GM19239 (cell line): ENCODE data around the gene CDIPT.
"Not testable (repeated sequence)": the region's sequence is repeated elsewhere in the genome, so short reads cannot be mapped to it uniquely, and the experiment has no call there.

Experiments
- DNase-seq: peaks from one replicate; pipeline ENCODE4 v3.0.0; 2011; ENCODE audit warnings: low spot score; ENCODE audit not compliant: insufficient read length
- FAIRE-seq: peaks from 2 replicates; lab custom pipeline; 2011; peaks lifted over from hg19 to GRCh38; lab: Jason Lieb, UNC

The CDIPT gene, protein sequence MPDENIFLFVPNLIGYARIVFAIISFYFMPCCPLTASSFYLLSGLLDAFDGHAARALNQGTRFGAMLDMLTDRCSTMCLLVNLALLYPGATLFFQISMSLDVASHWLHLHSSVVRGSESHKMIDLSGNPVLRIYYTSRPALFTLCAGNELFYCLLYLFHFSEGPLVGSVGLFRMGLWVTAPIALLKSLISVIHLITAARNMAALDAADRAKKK

DNA sequence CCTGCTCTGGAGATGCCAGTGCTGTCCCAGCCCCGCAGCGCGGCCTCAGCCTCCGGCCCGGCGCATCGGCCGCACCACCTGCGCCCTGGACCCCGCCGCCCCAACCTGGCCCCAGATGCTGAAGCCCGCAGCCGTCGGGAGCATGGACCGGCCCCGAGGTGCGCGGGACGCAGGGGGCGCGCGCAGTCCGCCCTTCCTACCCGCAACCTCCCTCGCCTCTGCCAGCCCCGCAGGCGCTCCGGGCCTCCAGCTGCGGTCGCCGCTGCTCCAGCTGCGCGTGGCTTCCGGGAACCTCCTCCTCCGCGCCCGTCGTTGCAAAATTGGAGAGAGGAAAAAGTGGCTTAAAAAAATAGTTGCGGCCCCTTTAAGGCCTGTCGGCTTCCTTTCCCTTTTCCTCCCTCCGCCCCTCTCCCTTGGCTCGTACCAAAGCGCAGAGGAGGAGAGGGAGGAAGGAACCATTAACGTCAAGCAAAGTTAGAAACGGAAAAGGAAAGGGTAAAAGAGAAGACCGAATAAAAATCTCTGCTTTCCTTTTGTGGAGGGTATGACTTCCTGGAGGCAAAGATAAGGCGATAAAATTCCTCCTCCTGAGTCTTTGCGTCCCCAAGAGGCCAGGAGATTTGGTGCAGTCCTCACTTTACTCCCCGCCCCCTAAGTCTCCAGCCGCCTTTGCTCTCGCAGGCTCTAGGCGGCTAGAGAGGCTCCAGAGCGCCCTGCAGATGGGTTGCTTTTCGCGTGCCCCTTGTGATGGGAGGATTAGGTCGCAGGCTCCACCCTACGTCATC lies at the start of gene CDIPT:
Gene CDIPT, minus strand, starts transcription at position 343 of the 785 bp plus-strand sequence. CDS start 369 bp downstream, outside the sequence.
- peak; percentile 98 for FAIRE-seq

DNA sequence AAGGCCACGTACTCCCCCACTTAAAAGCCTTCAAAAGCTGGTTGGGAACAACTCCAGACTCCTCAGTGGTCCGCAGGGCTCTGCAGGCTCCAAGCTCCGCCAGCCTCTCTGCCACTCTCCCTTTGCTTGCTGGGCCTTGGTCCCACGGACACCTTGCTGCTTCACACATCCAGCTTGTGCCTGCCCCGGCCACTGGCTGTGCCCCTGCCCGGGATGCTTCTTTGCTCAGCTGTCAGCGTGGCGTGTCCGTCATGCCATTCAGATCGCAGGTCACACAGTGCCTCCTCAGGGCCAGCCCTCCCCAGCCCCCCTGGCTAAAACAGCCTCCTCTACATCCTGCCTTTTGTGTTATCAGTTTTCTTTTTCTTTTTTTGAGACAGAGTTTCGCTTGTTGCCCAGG lies 49.1 kb upstream of the CDIPT start:
- no peak for FAIRE-seq
- DNase-seq = no peak

More for the DNA sequence above, at the start of gene CDIPT:
- DNase-seq = peak; percentile 92

DNA sequence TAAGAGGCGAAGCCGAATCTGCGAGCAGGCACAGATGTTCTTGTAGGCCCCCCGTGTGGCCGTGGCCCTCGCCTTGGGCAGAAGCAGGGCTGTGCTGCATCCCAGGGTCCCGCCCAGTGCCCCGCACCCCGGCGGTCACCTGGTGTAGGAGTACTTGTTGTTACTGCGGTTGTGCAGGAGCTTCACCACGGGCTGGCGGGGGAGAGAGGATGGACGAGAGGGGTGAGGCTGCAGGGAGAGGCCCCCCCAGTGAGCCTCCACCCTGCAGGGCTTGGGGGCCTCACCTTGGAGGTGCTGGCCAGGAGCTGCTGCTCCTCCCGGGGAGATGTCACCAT lies 48.6 kb upstream of the CDIPT start:
- DNase-seq (no peak), FAIRE-seq (no peak)

DNA sequence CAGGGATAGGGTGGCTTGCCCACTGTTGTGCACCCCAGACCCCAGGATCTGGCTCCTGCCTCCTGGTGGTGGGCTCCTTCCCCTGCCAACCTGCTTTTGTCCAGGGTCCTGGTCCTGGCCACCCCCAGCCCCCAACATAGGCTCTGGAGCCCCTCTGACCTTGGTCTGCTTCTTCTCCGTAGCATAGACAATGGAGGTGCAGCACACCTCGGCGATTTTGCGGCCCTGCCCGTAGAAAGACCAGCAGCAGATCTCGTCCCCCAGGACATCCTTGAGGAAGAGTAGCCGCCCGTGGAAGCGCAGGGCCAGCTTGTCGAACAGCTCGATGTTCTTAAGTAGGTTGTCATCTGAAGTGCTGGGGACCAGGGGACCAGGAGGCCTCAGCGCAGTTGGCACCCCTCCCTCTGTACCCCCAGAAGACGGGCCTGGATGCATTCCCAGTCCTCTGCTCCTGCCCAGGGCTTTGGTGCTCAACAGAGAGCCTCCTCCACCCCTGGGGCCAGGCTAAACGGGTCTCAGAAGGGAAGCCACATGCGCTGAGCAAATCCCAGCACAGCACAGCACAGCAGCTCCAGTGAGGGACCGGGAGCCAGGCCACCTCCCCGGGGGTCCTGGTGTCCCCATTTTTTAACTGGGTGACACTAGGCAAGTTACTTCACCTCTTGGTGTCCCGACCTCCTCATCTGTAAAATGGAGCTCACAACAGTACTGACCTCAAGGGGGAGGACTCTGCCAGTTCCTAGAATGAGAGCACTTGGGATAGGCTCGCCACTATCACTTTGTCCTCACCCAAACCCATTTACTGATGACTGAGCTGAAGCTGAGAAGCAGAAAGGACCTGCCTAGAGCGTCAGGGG lies 48.0 kb upstream of the CDIPT start:
- DNase-seq (no peak), FAIRE-seq (no peak)

DNA sequence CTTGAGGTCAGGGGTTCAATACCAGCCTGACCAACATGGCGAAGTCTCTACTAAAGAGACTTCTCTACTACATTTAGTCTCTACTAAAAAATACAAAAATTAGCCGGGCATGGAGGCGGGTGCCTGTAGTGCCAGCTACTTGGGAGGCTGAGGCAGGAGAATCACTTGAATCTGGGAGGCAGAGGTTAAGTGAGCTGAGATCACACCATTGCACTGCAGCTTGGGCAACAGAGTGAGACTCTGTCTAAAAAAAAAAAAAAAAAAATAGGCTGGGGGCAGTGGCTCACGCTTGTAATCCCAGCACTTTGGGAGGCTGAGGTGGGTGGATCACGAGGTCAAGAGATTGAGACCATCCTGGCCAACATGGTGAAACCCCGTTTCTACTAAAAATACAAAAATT lies 46.8 kb upstream of the CDIPT start:
- DNase-seq, FAIRE-seq: not testable (repeated sequence)

DNA sequence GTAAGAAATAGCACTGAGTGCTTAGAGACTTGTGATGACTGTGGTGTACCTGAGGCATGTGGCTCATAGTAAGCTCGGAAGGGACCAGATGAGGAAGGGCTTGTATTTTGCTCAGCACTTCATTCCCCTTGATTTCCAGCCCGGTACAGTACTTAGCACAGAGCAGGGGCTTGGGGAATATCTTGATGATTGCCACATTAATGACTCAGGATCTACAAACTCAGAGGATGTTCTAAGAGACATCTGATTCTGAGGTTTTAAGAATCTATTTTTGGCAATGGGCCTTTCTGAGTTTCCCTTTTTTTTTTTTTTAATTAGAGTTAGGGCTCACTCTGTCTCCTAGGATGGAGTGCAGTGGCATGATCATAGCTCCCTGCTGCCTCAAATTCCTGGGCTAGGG lies 46.4 kb upstream of the CDIPT start:
- DNase-seq (no peak), FAIRE-seq (no peak)

DNA sequence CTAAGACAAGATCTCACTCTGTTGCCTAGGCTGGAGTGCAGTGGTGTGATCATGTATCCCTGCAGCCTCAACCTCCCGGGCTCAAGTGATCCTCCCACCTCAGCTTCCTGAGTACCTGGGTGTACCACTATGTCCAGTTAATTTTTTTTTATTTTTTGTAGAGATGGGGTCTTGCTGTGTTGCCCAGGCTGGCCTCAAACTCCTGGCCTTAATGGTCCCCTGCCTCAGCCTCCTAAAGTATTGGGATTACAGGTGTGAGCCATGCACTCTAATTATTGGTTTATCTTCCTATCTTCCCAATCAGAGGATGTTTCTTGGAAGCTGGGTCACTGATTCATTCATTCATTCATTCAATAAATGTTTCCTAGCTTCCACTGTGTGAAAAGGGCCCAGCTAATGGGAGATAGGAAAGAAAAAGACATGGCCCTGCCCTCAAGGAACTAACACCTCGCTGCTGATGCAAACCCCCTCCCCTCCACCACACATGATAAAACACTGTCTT lies 45.7 kb upstream of the CDIPT start:
- FAIRE-seq (no peak), DNase-seq (no peak)

DNA sequence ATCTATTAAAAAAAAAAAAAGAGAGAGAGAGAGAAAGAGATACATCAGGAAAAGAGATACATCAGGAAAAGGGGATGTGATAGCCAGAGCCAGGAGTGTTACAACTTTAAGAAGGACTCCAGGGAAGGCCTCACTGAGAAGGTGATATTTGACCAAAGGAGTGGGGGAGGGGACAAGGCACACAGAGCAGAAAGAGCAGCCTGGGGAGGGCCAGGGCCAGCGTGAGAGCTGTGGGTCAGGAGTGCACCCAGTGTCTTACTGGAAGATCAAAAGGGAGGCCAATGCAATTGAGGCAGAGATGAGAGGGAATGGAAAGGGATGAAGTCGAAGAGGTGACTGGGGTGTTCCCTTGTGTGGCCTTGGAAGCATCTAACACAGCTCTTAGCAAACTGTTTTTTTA lies 44.9 kb upstream of the CDIPT start:
- FAIRE-seq (no peak), DNase-seq (no peak)

DNA sequence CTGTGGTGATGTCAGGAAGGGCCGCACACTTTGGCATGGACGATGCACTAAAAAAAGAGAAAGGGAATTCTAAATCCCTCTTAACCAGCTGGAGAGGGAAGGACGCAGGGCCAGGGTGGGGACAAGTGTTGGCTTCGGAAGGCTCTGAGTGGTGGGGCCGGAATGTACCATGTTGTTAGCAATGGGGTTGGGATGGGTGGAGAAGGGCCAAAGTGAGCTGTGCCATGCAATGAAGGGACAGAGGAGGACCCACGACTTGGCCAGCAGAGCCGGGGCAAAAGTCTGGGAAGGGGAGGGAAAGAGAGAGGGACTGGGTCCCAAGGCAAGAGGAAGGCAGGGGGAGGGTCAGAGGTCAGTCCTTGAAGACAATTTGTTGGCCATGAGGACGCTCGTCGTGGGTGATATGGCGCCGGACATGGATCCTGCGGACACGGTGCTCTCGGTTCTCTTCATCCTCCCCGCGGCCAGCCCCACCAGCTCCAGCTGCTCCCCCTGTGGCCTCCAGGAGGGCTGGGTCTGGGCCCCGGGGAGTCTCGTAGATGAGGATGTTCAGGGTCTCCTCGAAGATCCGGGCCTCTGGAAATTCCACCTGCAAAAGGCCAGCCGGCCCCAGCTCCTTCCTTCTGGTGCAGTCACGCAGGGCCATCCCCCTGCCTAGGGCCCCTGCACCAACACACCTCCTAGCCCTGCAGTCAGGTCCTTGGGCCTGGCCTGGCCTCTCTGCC lies 43.7 kb upstream of the CDIPT start:
- FAIRE-seq (no peak), DNase-seq (no peak)

DNA sequence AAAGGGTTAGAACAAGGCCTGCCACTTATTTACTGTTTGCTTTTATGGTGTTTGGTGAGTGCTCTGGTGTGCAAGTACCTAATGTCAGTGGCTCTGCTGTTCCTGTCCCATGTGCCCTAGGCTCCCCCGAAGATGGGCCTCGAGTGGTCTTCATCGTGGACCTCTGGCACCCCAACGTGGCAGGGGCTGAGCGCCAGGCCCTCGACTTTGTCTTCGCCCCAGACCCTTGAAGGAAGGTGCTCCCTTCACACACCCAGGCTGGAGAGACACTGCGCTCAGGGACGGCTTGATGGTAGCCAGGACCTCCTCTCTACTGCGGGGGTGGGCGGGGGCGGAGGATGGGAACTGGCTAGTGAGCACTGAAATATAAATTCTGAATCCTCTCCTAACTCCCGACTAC lies 42.6 kb upstream of the CDIPT start:
- DNase-seq = no peak
- no peak for FAIRE-seq

DNA sequence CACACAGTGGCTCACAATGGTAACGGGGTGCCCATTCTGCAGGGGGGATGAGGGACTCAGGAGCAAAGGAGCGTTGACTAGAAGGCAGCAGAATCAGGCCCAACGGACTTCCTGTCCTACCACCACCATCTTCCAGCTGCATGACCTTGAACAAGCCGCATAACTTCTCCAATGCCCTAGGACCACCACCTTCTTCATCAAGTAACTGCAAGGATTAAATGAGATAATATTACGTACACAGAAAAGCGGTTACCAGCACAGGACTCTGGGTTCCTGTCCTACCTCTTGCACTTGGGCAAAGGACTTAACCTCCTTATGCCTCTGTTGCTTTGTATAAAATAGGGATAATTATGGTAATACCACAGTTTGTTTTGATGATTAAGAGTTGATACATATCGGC lies 41.9 kb upstream of the CDIPT start:
- no peak for FAIRE-seq
- DNase-seq = no peak

DNA sequence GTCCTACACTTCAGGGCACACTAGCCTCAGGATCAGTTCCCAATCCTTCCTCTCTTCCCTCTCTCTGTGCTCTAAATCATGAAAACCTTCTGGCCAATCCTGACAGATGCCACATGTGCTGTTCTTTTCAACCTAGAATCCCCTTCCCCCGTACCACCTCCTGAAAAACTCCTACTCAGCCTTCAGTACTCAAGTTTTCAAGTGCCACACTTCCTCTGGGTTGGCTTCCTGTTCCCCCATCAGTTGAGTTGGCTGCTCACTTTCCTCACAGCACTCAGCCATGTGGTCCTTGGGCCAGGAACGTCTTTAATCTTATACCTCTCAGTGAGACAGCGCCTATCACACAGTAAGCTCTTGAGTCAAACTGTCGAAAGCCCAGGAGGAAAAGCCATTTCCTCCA lies 40.6 kb upstream of the CDIPT start:
- DNase-seq = no peak
- no peak for FAIRE-seq

DNA sequence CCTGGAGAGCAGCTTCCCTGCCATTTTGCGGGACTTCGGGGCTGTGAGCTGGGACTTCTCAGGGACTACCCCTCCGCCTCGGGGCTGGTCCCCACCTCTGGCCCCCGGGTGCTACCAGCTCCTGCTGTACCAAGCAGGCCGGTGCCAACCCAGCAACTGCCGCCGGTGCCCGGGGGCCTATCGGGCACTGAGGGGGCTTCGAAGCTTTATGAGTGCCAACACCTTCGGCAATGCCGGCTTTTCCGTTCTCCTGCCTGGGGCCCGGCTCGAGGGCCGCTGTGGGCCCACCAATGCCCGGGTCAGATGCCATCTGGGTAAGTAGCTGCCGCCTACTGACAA lies 38.5 kb upstream of the CDIPT start:
- DNase-seq (no peak), FAIRE-seq (no peak)

DNA sequence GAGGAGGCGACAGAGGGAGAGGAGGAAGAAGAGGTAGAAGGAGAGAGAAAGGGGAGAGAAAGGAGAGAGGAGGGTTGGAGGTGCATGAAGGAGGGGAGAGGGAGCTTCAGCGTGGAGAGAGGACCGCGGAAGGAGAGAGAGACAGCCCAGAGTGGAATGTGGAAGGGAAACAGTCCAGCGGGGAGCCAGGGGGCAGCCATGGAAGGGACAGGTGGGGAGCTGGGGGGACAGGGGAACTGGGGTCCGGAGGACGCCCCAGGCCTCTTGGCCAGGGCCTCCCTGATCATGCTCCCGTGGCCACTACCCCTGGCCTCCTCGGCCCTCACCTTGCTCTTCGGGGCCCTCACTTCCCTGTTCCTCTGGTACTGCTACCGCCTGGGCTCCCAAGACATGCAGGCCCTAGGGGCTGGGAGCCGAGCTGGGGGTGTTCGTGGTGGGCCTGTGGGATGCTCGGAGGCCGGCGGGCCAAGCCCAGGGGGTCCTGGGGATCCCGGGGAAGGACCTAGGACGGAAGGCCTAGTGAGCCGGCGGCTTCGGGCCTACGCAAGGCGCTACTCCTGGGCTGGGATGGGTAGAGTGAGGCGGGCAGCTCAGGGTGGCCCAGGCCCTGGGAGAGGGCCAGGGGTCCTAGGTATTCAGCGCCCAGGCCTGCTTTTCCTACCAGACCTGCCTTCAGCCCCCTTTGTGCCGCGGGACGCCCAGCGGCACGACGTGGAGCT lies 38.0 kb upstream of the CDIPT start:
- FAIRE-seq (no peak), DNase-seq (no peak)

DNA sequence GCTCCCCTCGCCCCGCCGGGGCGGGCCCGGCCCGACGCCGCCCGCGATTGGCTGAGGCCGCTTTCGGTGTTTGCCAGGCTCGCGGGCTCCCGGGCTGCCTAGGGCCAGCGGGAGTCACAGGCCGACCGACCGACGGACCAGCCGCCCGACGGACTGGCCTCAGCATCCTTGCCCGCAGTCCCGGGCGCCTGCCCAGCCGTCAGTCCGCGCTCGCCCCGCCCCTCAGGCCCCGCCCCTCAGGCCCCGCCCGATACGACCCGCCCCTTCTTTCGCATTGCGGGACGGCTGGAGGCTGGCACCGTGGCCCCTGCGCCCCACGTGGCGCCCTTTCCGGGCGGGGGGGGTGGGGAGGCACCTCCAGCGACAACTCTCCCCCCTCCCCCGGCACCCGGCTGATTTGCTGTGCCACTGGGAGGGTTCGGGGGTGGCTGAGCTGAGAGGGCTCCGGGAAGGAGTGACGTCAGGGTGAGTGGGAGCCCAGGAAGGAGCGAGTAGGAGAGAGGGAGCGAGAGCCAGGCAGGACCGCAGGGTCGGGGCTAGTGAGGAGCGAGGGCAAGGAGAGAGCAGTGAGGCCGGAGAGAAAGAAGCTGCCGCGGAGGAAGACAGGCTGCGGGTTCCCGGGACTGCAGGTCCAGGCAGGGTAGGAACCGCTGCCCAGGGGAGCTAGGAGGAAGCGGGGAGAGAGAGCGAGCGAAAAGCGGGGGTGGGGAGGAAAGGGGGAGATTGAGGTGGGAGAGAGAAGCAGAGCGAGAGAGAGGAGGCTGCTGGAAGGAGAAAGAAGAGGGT lies 37.3 kb upstream of the CDIPT start, which contains the start of gene ASPHD1:
Gene ASPHD1, plus strand, starts transcription at position 387 of the 786 bp plus-strand sequence. CDS start 484 bp downstream, outside the sequence.
- FAIRE-seq = no peak

DNA sequence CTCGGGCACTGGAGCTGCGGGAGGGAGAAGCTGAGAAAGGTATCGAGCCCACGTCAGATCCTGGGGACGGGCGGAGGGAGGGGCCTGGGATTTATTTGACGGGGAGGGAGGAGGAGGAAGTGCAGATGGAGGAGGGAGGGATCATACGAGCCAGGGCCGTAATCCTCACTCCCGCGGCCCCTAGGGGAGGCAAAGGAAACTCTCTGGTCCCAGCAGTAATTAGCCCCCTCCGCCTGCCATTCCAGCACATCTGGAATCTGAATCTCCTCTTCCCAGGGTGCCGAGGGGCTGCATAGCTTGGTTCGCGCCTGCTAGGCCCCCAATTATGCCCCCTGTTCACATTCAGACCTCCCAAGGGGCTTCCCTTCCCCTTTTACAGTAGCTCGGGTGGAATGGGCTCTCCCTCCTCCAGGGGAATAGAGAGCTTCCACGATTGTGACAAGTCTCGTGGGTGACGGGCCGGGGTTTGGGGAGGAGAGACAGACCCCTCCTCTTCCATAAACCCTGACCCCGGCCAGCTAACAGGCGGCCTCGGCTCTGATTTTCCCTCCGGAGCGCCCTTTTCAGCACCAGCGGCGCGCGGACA lies 36.6 kb upstream of the CDIPT start, which contains the start of gene SEZ6L2:
Gene SEZ6L2, minus strand, starts transcription at position 35 of the 586 bp plus-strand sequence. CDS start 531 bp downstream, outside the sequence.
- no peak for DNase-seq
- peak; percentile 68 for FAIRE-seq

More for the DNA sequence above, 37.3 kb upstream of the CDIPT start, which contains the start of gene ASPHD1:
- peak; percentile 89 for DNase-seq

DNA sequence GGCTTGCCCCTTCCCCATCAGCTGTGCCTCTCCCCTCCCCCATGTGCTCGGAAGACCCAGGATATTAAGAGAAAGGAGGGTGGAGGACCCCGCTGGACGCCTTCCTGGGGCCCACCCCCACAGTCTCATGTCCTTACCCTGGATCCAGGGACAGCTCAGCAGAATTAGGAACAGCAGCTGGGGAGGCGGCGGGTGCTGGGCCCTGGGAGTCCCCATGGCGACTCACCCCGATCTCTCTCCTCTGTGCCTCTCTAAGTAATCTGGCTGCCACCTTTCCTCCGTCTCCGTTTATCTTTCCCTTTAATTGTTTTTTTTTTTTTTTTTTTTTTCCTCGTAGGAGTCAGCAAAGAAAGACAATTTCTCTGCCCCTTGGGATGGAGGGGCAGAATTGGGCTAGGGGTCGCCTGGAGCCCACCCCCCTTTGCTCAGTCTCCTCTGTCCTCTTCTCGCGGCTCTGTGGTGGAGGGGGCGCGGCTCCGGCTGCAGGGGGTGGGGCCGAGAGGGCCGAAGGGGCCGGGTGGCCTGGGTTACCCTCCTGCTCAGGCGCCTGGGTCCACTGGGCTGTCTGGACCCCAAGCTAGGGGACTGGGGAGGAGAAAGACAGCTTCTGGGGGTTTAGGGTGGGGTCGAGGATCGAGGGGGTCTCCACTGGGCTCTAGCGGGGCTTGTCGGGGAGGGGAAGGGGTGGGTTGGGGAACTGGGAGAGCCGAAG lies 35.9 kb upstream of the CDIPT start:
- FAIRE-seq = no peak
- DNase-seq = no peak
